Right lobe of liver (tissue), 6 donors: ENCODE results near the gene FAM13B. TPM values are rescaled to one million over a fixed set of nuclear protein-coding genes. Genes with fewer than 3 reads are reported as not detected.

Experiments
- ATAC-seq, 4 donors: fragments of 200-7000 bp; cut with Tn5 transposase; one replicate each; pipeline ENCODE4 v1.9.1; 2020; ENCODE audit warnings: mild to moderate bottlenecking in 4 of 4, moderate library complexity in 4 of 4
- DNase-seq, 3 donors: peaks; one replicate each; pipeline ENCODE4 v3.0.0-alpha.2; 2020
- H3K27ac ChIP-seq, 3 donors: fragments of 200-600 bp; one replicate each; pipeline ENCODE4 v1.8.0; 2022
- H3K27me3 ChIP-seq, 2 donors: fragments of 200-600 bp; one replicate each; pipeline ENCODE4 v1.8.0; 2022
- H3K36me3 ChIP-seq, 4 donors: fragments of 200-600 bp; sonication (generic) in 1 of 4; one replicate each; pipeline versions ENCODE4 v1.5.1 to v1.8.0; 2017 to 2022; ENCODE audit warnings: control low read depth in 1 of 4
- H3K4me1 ChIP-seq, 4 donors: fragments of 200-600 bp; sonication (generic) in 1 of 4; one replicate each; pipeline versions ENCODE4 v1.5.1 to v1.8.0; 2017 to 2022; ENCODE audit warnings: control low read depth in 1 of 4
- H3K4me3 ChIP-seq, 3 donors: fragments of 200-600 bp; one replicate each; pipeline ENCODE4 v1.8.0; 2022
- H3K9me3 ChIP-seq, 4 donors: fragments of 200-600 bp; sonication (generic) in 1 of 4; one replicate each; pipeline versions ENCODE4 v1.5.1 to v1.8.0; 2017 to 2022; ENCODE audit warnings: control low read depth in 1 of 4
- CTCF ChIP-seq, 4 donors: fragments of 200-600 bp in 3 of 4; fragments of 450-650 bp in 1 of 4; IDR thresholded peaks; one replicate each; pipeline versions ENCODE4 v1.5.1 to v1.8.0; 2016 to 2022; ENCODE audit warnings: antibody characterized with exemption in 4 of 4, mild to moderate bottlenecking in 2 of 4
- POLR2A ChIP-seq: fragments of 450-650 bp; IDR thresholded peaks from one replicate; pipeline ENCODE4 v1.6.1; 2017; ENCODE audit warnings: antibody characterized with exemption, mild to moderate bottlenecking
- WGBS: methylation state at CpG from one replicate; pipeline ENCODE4 v1.1.6; 2018; ENCODE audit warnings: low coverage, low lambda C conversion rate; ENCODE audit not compliant: insufficient coverage; ENCODE audit errors: missing lambda C conversion rate; 5-methylcytosine and 5-hydroxymethylcytosine counted together
- intact Hi-C, 2 donors: fragments of 100-400 bp; cut with DNase I; formaldehyde crosslinking; loops; one replicate each; pipeline versions ENCODE4 v1.11.2 to v1.14.1; 2022
- total RNA-seq, 6 experiments: library from RNA; depleted of rRNA in 2 of 6; stranded (reverse); fragments of >200 nt in 2 of 6; fragmentation: NEBNext Ultra II Directional in 3 of 6; extraction: Animal tissue kit (Norgen Biotek cat#: 25700) in 3 of 6; gene quantifications; one replicate each; pipeline versions ENCODE4 v1.1.0 to v1.2.4, GENCODE V29; 2016 to 2023
- donor health status: DM: no; HTN: yes; CAD: no.
- donor health status: DM: no; HTN: no; CAD: no.
- donor health status: DM: no; HTN: no; CAD: no.
- donor health status: DM: no; HTN: yes; CAD: no.
- donor health status: DM: no; HTN: yes; CAD: no.

FAM13B gene
- total RNA-seq, 6 experiments from 2014 or later = 6.0 to 12.4 (median 6.5) TPM

GRCh38 chr5:137935190-137935589, 97.7 kb downstream of the FAM13B start:
- no peak overlapping the region for H3K4me3 ChIP-seq
- WGBS = 55% methylated on average over 1 of the region's 1 CpG
- TF ChIP-seq POLR2A (no peak), CTCF (IDR thresholded peaks at IDR 0.05) (no peak)
- DNase-seq (no peak), ATAC-seq (no peak)
- no peaks in the 10 kb centered on the region for H3K9me3 ChIP-seq
- no peaks in the 10 kb centered on the region for H3K27me3 ChIP-seq
- H3K27ac ChIP-seq = no peak overlapping the region
- peaks cover 0 to 17% (median 9%) of the 10 kb centered on the region in 4 donors for H3K36me3 ChIP-seq
- H3K4me1 ChIP-seq = no peaks in the 10 kb centered on the region
- intact Hi-C loops = no loop called here

GRCh38 chr5:137933491-137933911, 99.4 kb downstream of the FAM13B start:
- ATAC-seq (no peak), DNase-seq (no peak)
- 65% methylated on average over 3 of the region's 3 CpGs for WGBS
- H3K9me3 ChIP-seq = no peaks in the 10 kb centered on the region
- no peak overlapping the region for H3K27ac ChIP-seq
- TF ChIP-seq CTCF (IDR thresholded peaks at IDR 0.05) (no peak), POLR2A (no peak)
- intact Hi-C loops = no loop called here
- no peaks in the 10 kb centered on the region for H3K27me3 ChIP-seq
- peaks cover 0 to 5% (median under 1%) of the 10 kb centered on the region in 4 donors for H3K36me3 ChIP-seq
- no peak overlapping the region for H3K4me3 ChIP-seq
- H3K4me1 ChIP-seq = no peaks in the 10 kb centered on the region

- ATAC-seq = no peak
- Histone ChIP-seq H3K9me3 (no peaks in the 10 kb centered on the region), H3K4me1 (no peaks in the 10 kb centered on the region), H3K27ac (no peak overlapping the region), H3K27me3 (no peaks in the 10 kb centered on the region), H3K36me3 (peaks cover 0 to 5% (median 0%) of the 10 kb centered on the region in 4 donors), H3K4me3 (no peak overlapping the region)
- intact Hi-C loops = no loop called here
- TF ChIP-seq CTCF (IDR thresholded peaks at IDR 0.05) (no peak), POLR2A (no peak)
- 45% methylated on average over 3 of the region's 3 CpGs for WGBS
- DNase-seq = no peak
These were observed 100.1 kb downstream of the FAM13B start for GRCh38 chr5:137932800-137933199.

GRCh38 chr5:137923856-137924255, 109.0 kb downstream of the FAM13B start:
- TF ChIP-seq POLR2A = no peak
- TF ChIP-seq CTCF (IDR thresholded peaks at IDR 0.05) = no peak
- Histone ChIP-seq H3K4me1 (no peaks in the 10 kb centered on the region), H3K36me3 (no peaks in the 10 kb centered on the region), H3K9me3 (no peaks in the 10 kb centered on the region), H3K27me3 (no peaks in the 10 kb centered on the region), H3K4me3 (no peak overlapping the region), H3K27ac (no peak overlapping the region)
- DNase-seq = no peak
- peak in 2 of 4 donors; percentile 16 to 25 for ATAC-seq
- 55% methylated on average over 4 of the region's 4 CpGs for whole genome bisulfite sequencing
- intact Hi-C loops = no loop called here

GRCh38 chr5:137921931-137922330, 110.9 kb downstream of the FAM13B start:
- H3K27ac ChIP-seq = no peak overlapping the region
- WGBS = 71% methylated on average over 3 of the region's 3 CpGs
- intact Hi-C loops = no loop called here
- H3K9me3 ChIP-seq = no peaks in the 10 kb centered on the region
- no peaks in the 10 kb centered on the region for H3K36me3 ChIP-seq
- no peaks in the 10 kb centered on the region for H3K4me1 ChIP-seq
- no peak for DNase-seq
- TF ChIP-seq CTCF (IDR thresholded peaks at IDR 0.05) (no peak), POLR2A (no peak)
- H3K4me3 ChIP-seq = no peak overlapping the region
- no peak for ATAC-seq
- H3K27me3 ChIP-seq = no peaks in the 10 kb centered on the region
